Measurements from ENCODE around the gene ENDOV. TPM values are rescaled to one million over a fixed set of nuclear protein-coding genes. Genes with fewer than 3 reads are reported as not detected.

Gene ENDOV
- total and polyA plus RNA-seq, 2 of the 13 experiments (the other 11 are each of a cell fraction or from before 2014, with no cell fraction given): 15.1 to 17.1 TPM

- TF ChIP-seq CBX2 (IDR thresholded peaks at IDR 0.05; ENCODE audit: low read depth, low read length) (no peak), CBX2 (CRISPR knock-in tag; IDR thresholded peaks at IDR 0.05; ENCODE audit: low read depth) (no peak), MEIS1 (CRISPR knock-in tag; IDR thresholded peaks at IDR 0.05; ENCODE audit: borderline replicate concordance) (no peak), ZNF768 (CRISPR knock-in tag; IDR thresholded peaks at IDR 0.05) (peak; percentile 15; the same call in 1 of the 2 replicates), REST (IDR thresholded peaks at IDR 0.05; ENCODE audit: borderline replicate concordance in 1 of 2, low read depth in 1 of 2, low read length in 2 of 2) (peak; percentile 86 to 92), ZBTB34 (CRISPR knock-in tag; IDR thresholded peaks at IDR 0.05) (no peak), TBL1XR1 (IDR thresholded peaks at IDR 0.05; ENCODE audit: borderline replicate concordance, low read length, partially characterized antibody) (no peak), MIER2 (CRISPR knock-in tag; IDR thresholded peaks at IDR 0.05) (peak; percentile 93), PLRG1 (conservative IDR thresholded peaks at IDR 0.05) (no peak)
Observed at GRCh38 chr17:80468242-80468641, 53.3 kb downstream of the ENDOV start (continued).
